B cell (primary cell): Measurements from ENCODE around the gene GOT1. TPM values are rescaled to one million over a fixed set of nuclear protein-coding genes. Genes with fewer than 3 reads are reported as not detected.

Experiments used
- ATAC-seq: fragments of 200-7000 bp; cut with Tn5 transposase; one replicate; pipeline ENCODE4 v1.10.0; 2021; ENCODE audit warnings: low read depth, mild to moderate bottlenecking, moderate number of reproducible peaks, moderate library complexity
- CTCF ChIA-PET: fragments of 350-600 bp; sonication (Branson Sonifier 250); formaldehyde crosslinking; loops from one replicate; lab custom pipeline; 2021; ENCODE audit warnings: antibody characterized with exemption, inconsistent platforms; lab: Charles Lee
- POLR2A ChIA-PET: fragments of 350-600 bp; sonication (Branson Sonifier 250); formaldehyde crosslinking; loops from one replicate; lab custom pipeline; 2021; ENCODE audit warnings: antibody characterized with exemption; lab: Charles Lee
- DNase-seq: peaks from one replicate; pipeline ENCODE4 v3.0.0; 2013
- H2AFZ ChIP-seq: 2 replicates; pipeline ENCODE4 v1.6.1; 2012; ENCODE audit warnings: mild to moderate bottlenecking, low read depth, low read length; ENCODE audit not compliant: insufficient read depth, poor library complexity, severe bottlenecking
- H3K27ac ChIP-seq, 2 donors: 1 replicate in 1 of 2; 2 replicates in 1 of 2; pipeline ENCODE4 v1.5.1; 2012 to 2013; ENCODE audit warnings: low read length in 2 of 2, mild to moderate bottlenecking in 2 of 2, moderate library complexity in 1 of 2
- H3K27me3 ChIP-seq, 4 experiments: fragments of 200-600 bp in 1 of 4; sonication (generic) in 1 of 4; replicated peaks in 1 of 4; 1 replicate in 2 of 4; 2 replicates in 2 of 4; pipeline versions ENCODE4 v1.6.1 to v1.7.0; 2013 to 2016; ENCODE audit warnings: low read length in 3 of 4, mild to moderate bottlenecking in 2 of 4, mixed read lengths in 1 of 4, moderate library complexity in 1 of 4; ENCODE audit not compliant: insufficient read depth in 4 of 4, control insufficient read depth in 3 of 4; ENCODE audit errors: control extremely low read depth in 1 of 4
- H3K36me3 ChIP-seq, 2 experiments: replicated peaks in 1 of 2; 1 replicate in 1 of 2; 2 replicates in 1 of 2; pipeline versions ENCODE4 v1.6.1 to v1.7.1; 2013; ENCODE audit warnings: low read length in 1 of 2; ENCODE audit not compliant: insufficient read depth in 2 of 2, control insufficient read depth in 1 of 2; ENCODE audit errors: control extremely low read depth in 1 of 2, extremely low read depth in 1 of 2
- H3K4me1 ChIP-seq, 2 donors: fragments of 200-600 bp in 1 of 2; sonication (generic) in 1 of 2; 1 replicate in 1 of 2; 2 replicates in 1 of 2; pipeline versions ENCODE4 v1.5.1 to v1.6.1; 2013 to 2017; ENCODE audit warnings: low read length in 2 of 2; ENCODE audit not compliant: control insufficient read depth in 2 of 2, insufficient read depth in 2 of 2
- H3K4me2 ChIP-seq: replicated peaks from 2 replicates; pipeline ENCODE3; 2012; ENCODE audit warnings: mild to moderate bottlenecking, low read depth, low read length; ENCODE audit not compliant: poor library complexity, severe bottlenecking
- H3K4me3 ChIP-seq, 5 experiments: fragments of 200-600 bp in 1 of 5; sonication (generic) in 1 of 5; 1 replicate in 3 of 5; 2 replicates in 2 of 5; pipeline versions ENCODE4 v1.5.1 to v1.7.0; 2011 to 2016; ENCODE audit warnings: low read length in 4 of 5, mild to moderate bottlenecking in 4 of 5, low read depth in 2 of 5, control low read depth in 1 of 5, moderate library complexity in 1 of 5; ENCODE audit not compliant: insufficient read depth in 1 of 5; ENCODE audit errors: control extremely low read depth in 1 of 5, extremely low read depth in 1 of 5
- H3K79me2 ChIP-seq: fragments of 200-600 bp; sonication (generic); one replicate; pipeline ENCODE4 v1.6.0; 2016; ENCODE audit warnings: low read length; ENCODE audit not compliant: control insufficient read depth, insufficient read depth
- H3K9ac ChIP-seq: fragments of 200-600 bp; sonication (generic); 2 replicates; pipeline ENCODE4 v1.6.1; 2017; ENCODE audit warnings: mild to moderate bottlenecking, low read length, moderate library complexity
- H3K9me3 ChIP-seq, 3 donors: one replicate each; pipeline versions ENCODE4 v1.6.1 to v1.7.1; 2013; ENCODE audit warnings: low read length in 2 of 3; ENCODE audit not compliant: control insufficient read depth in 2 of 3, insufficient read depth in 1 of 3; ENCODE audit errors: control extremely low read depth in 1 of 3
- H4K20me1 ChIP-seq: 2 replicates; pipeline ENCODE4 v1.6.0; 2012; ENCODE audit warnings: mild to moderate bottlenecking, low read length; ENCODE audit not compliant: insufficient read depth, control insufficient read depth, poor library complexity, severe bottlenecking
- H3K27ac Mint-ChIP-seq: one replicate; pipeline ENCODE4 v1.8.0; 2021; ENCODE audit warnings: mixed read lengths
- H3K27me3 Mint-ChIP-seq: one replicate; pipeline ENCODE4 v1.8.0; 2021; ENCODE audit warnings: mixed read lengths
- H3K4me1 Mint-ChIP-seq: one replicate; pipeline ENCODE4 v1.8.0; 2021; ENCODE audit warnings: mixed read lengths
- H3K4me3 Mint-ChIP-seq: one replicate; pipeline ENCODE4 v1.8.0; 2021; ENCODE audit warnings: mixed read lengths
- H3K9me3 Mint-ChIP-seq: one replicate; pipeline ENCODE4 v1.8.0; 2022; ENCODE audit warnings: mixed read lengths; ENCODE audit not compliant: insufficient read depth
- CTCF ChIP-seq: fragments of 200-600 bp; IDR thresholded peaks from one replicate; pipeline ENCODE4 v1.8.0; 2022; ENCODE audit warnings: antibody characterized with exemption, mild to moderate bottlenecking
- EZH2 ChIP-seq: IDR thresholded peaks from 2 replicates; pipeline ENCODE4 v1.6.1; 2012; ENCODE audit warnings: borderline replicate concordance, low read depth, mild to moderate bottlenecking, moderate library complexity, low read length; ENCODE audit not compliant: insufficient read depth, poor library complexity, severe bottlenecking
- WGBS: methylation state at CpG from one replicate; pipeline ENCODE4 v1.1.5; 2013; ENCODE audit warnings: missing lambda C conversion rate; ENCODE audit not compliant: insufficient coverage; 5-methylcytosine and 5-hydroxymethylcytosine counted together
- intact Hi-C: fragments of 100-400 bp; cut with micrococcal nuclease; formaldehyde crosslinking; loops from one replicate; pipeline ENCODE4 v1.10.0; 2022
- polyA plus RNA-seq: library from polyadenylated mRNA; depleted of rRNA; stranded (reverse); fragments of >200 nt; gene quantifications from 2 replicates; pipeline ENCODE4 v1.2.3, GENCODE V29; 2012
- total RNA-seq, 2 donors: library from RNA; stranded (reverse); fragments of 120-200 nt in 1 of 2; gene quantifications; 1 replicate in 1 of 2; 2 replicates in 1 of 2; pipeline versions ENCODE4 v1.2.3 to v1.2.4, GENCODE V29; 2013 to 2022

Gene GOT1
- total and polyA plus RNA-seq, 2 donors (not counting 1 experiment from before 2014, with no cell fraction given) = 5.9 to 14.9 TPM

- H3K79me2 ChIP-seq = no peaks in the 10 kb centered on the region
- no peak for TF ChIP-seq EZH2
- TF ChIP-seq CTCF = no peak
- H2AFZ ChIP-seq = no peak overlapping the region
- H3K9me3 ChIP-seq = no peaks in the 10 kb centered on the region
- H3K4me1 ChIP-seq = no peaks in the 10 kb centered on the region
- H3K27ac ChIP-seq = no peak overlapping the region
- intact Hi-C loops = no loop called here
- no peaks in the 10 kb centered on the region for H3K36me3 ChIP-seq
- no peak overlapping the region for H3K9ac ChIP-seq
- no peak overlapping the region for H3K27ac Mint-ChIP-seq
- H3K4me3 ChIP-seq = no peak overlapping the region
- DNase-seq (no peak), ATAC-seq (no peak)
- no peaks in the 10 kb centered on the region for H3K9me3 Mint-ChIP-seq
- H3K4me2 ChIP-seq = no peak overlapping the region
- peaks cover 35% of the 10 kb centered on the region for H3K27me3 Mint-ChIP-seq
- POLR2A ChIA-PET = no interaction called here
- WGBS = 79% methylated on average over 2 of the region's 3 CpGs
- no peaks in the 10 kb centered on the region for H3K4me1 Mint-ChIP-seq
- no peaks in the 10 kb centered on the region for H4K20me1 ChIP-seq
- H3K27me3 ChIP-seq = peaks cover 0 to 5% (median 0%) of the 10 kb centered on the region in 4 experiments
- CTCF ChIA-PET = interaction anchor here (2.9 kb wide), 1 partner anchor 14 kb away, joined by 11 read pairs; no protein-coding TSS in a partner anchor
- no peak overlapping the region for H3K4me3 Mint-ChIP-seq
Observed at GRCh38 chr10:99449023-99449422, 18.6 kb upstream of the GOT1 start.

GRCh38 chr10:99444383-99445045, 14.1 kb upstream of the GOT1 start:
- no peaks in the 10 kb centered on the region for H4K20me1 ChIP-seq
- ChIA-PET POLR2A (no interaction called here), CTCF (interaction anchor here (1.0 to 1.4 kb wide), 2 partner anchors 9 to 167 kb away, joined by 4 to 5 read pairs; no protein-coding TSS in a partner anchor)
- WGBS = 94% methylated on average over 10 of the region's 16 CpGs
- intact Hi-C loops = no loop called here
- H2AFZ ChIP-seq = no peak overlapping the region
- H3K79me2 ChIP-seq = no peaks in the 10 kb centered on the region
- H3K27ac ChIP-seq = no peak overlapping the region
- H3K27me3 ChIP-seq = no peaks in the 10 kb centered on the region
- H3K4me2 ChIP-seq = no peak overlapping the region
- H3K4me3 ChIP-seq = no peak overlapping the region
- ATAC-seq (no peak), DNase-seq (no peak)
- no peaks in the 10 kb centered on the region for H3K9me3 Mint-ChIP-seq
- H3K36me3 ChIP-seq = no peaks in the 10 kb centered on the region
- no peak for TF ChIP-seq CTCF
- no peak for TF ChIP-seq EZH2
- no peak overlapping the region for H3K27ac Mint-ChIP-seq
- H3K9me3 ChIP-seq = no peaks in the 10 kb centered on the region
- H3K4me1 Mint-ChIP-seq = no peaks in the 10 kb centered on the region
- H3K9ac ChIP-seq = no peak overlapping the region
- H3K4me1 ChIP-seq = no peaks in the 10 kb centered on the region
- H3K4me3 Mint-ChIP-seq = no peak overlapping the region
- H3K27me3 Mint-ChIP-seq = peaks cover 14% of the 10 kb centered on the region
